T-helper 2 cell treated with Interferon-gamma antibody and Interleukin-4, amounts not matched to agents 100 ng/mL and 5 ng/mL, for 36 hours (primary cell): ENCODE results near the gene RINL. TPM values are rescaled to one million over a fixed set of nuclear protein-coding genes. Genes with fewer than 3 reads are reported as not detected.
"Not testable (repeated sequence)": the region's sequence is repeated elsewhere in the genome, so short reads cannot be mapped to it uniquely, and the experiment has no call there.

Experiments
- intact Hi-C: fragments of 100-400 bp; cut with micrococcal nuclease; formaldehyde crosslinking; loops from one replicate; pipeline ENCODE4 v1.15.1; 2023
- total RNA-seq: library from RNA; stranded (reverse); gene quantifications from 2 replicates; pipeline ENCODE4 v1.2.3, GENCODE V29; 2022

RINL gene
- total RNA-seq, 1 donor from 2014 or later: 65.6 TPM

- intact Hi-C loops: no loop called here
Observed at GRCh38 chr19:38904581-38905539, 26.8 kb upstream of the RINL start.

GRCh38 chr19:38901683-38902082, 23.6 kb upstream of the RINL start:
- intact Hi-C loops: no loop called here

- intact Hi-C loops: no loop called here
Observed at GRCh38 chr19:38900743-38901190, 22.7 kb upstream of the RINL start.

GRCh38 chr19:38900202-38900629, 22.1 kb upstream of the RINL start:
- intact Hi-C loops: no loop called here

- intact Hi-C loops: loop anchor here (1.0 to 2.0 kb wide), 7 partner anchors 21 to 497 kb away; partner anchors contain the start of genes ACTN4, ECH1, FAM98C and MRPS12
Observed at GRCh38 chr19:38899447-38900201, 21.5 kb upstream of the RINL start, which contains the start of the genes NFKBIB and SIRT2. NFKBIB (plus strand) TSS chr19:38899969; CDS start chr19:38900033, 64 bp downstream. SIRT2 (minus strand) TSS chr19:38899618; CDS start chr19:38899521, 97 bp downstream.

- intact Hi-C loops: loop anchor here (1.0 to 2.0 kb wide), 7 partner anchors 21 to 496 kb away; partner anchors contain the start of genes ACTN4, ECH1, FAM98C and MRPS12
Observed at GRCh38 chr19:38898788-38899446, 20.8 kb upstream of the RINL start.

- intact Hi-C loops: no loop called here
Observed at GRCh38 chr19:38894968-38895367, 16.9 kb upstream of the RINL start.

GRCh38 chr19:38893341-38893771, 15.3 kb upstream of the RINL start:
- intact Hi-C loops: no loop called here

GRCh38 chr19:38892841-38893240, 14.8 kb upstream of the RINL start:
- intact Hi-C loops: no loop called here

GRCh38 chr19:38891771-38892170, 13.7 kb upstream of the RINL start:
- intact Hi-C loops: no loop called here

- intact Hi-C loops: no loop called here
Observed at GRCh38 chr19:38890686-38891085, 12.6 kb upstream of the RINL start.

GRCh38 chr19:38889803-38890202, 11.7 kb upstream of the RINL start:
- intact Hi-C loops: no loop called here

GRCh38 chr19:38888876-38889275, 10.8 kb upstream of the RINL start:
- intact Hi-C loops: no loop called here

GRCh38 chr19:38884691-38885090, 6.6 kb upstream of the RINL start:
- intact Hi-C loops: not testable (repeated sequence)

GRCh38 chr19:38883286-38883685, 5.2 kb upstream of the RINL start:
- intact Hi-C loops: no loop called here

- intact Hi-C loops: no loop called here
Observed at GRCh38 chr19:38880882-38881609, 3.0 kb upstream of the RINL start.

GRCh38 chr19:38880076-38880881, 2.2 kb upstream of the RINL start:
- intact Hi-C loops: no loop called here

- intact Hi-C loops: loop anchor here (2.0 kb wide), 2 partner anchors 47 to 51 kb away; partner anchors contain the start of genes MRPS12 and SARS2
Observed at GRCh38 chr19:38879400-38879751, 1.3 kb upstream of the RINL start.
